ENCODE data around the gene DNTTIP2. TPM values are rescaled to one million over a fixed set of nuclear protein-coding genes. Genes with fewer than 3 reads are reported as not detected.
A peak's percentile ranks its signal among the peaks of the same experiment; 100 is the strongest.
"Not testable (repeated sequence)": the region's sequence is repeated elsewhere in the genome, so short reads cannot be mapped to it uniquely, and the experiment has no call there.

The DNTTIP2 gene
- total RNA-seq, 1 donor from 2014 or later: 47.1 TPM

DNA sequence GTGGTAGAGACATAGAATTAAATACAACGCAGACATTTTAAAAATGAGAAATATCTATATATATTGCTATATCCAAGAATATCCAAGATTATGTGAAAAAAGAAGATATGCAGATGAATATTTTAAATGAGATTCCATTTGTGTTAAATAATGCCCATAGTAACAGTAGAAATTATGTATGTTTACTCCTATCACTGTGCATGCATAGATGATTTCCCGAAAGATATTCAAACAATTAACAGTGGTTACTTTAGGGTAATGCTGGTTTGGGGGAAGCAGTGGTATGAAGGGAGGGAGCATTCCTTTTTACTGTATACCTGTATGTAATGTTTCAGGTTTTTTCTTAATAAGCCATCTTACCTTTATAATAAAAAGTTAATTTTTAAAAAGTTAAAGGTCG is 25.1 kb downstream of the DNTTIP2 start:
- no peak overlapping the region for H3K27ac Mint-ChIP-seq
- peaks cover 4% of the 10 kb centered on the region for H3K36me3 Mint-ChIP-seq
- H3K9me3 Mint-ChIP-seq: peaks cover 5% of the 10 kb centered on the region
- H3K4me1 Mint-ChIP-seq (ENCODE audit: unreplicated experiment): no peaks in the 10 kb centered on the region
- no peak for DNase-seq (ENCODE audit: extremely low spot score, unreplicated experiment)
- no peak for TF ChIP-seq CTCF (conservative IDR thresholded peaks at IDR 0.05)
- no peaks in the 10 kb centered on the region for H3K27me3 Mint-ChIP-seq
- no peak overlapping the region for H3K4me3 Mint-ChIP-seq

GRCh38 chr1:93851878-93852277 is 27.1 kb downstream of the DNTTIP2 start:
- DNase-seq (ENCODE audit: extremely low spot score, unreplicated experiment): no peak
- H3K27me3 Mint-ChIP-seq: peaks cover 8% of the 10 kb centered on the region
- H3K27ac Mint-ChIP-seq: no peak overlapping the region
- H3K9me3 Mint-ChIP-seq: peaks cover 5% of the 10 kb centered on the region
- H3K36me3 Mint-ChIP-seq: peaks cover 4% of the 10 kb centered on the region
- peaks cover 10% of the 10 kb centered on the region for H3K4me1 Mint-ChIP-seq (ENCODE audit: unreplicated experiment)
- no peak overlapping the region for H3K4me3 Mint-ChIP-seq
- TF ChIP-seq CTCF (conservative IDR thresholded peaks at IDR 0.05): no peak

DNA sequence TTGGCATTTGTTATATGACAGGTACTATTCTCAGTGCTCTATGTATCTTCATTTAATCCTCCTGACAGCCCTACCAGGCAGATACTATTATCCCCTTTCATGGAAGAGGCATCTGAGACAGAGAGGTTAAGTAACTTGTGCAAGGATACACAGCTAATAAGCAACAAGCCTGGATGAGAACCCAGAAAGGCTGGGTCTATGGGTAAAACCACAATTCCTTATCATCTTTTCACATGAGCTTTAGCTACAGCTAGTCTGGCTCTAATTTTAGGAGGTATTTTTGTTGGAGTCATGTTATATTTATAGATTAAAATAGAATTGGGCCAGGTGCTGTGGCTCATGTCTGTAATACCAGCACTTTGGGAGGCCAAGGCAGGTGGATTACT is 27.7 kb downstream of the DNTTIP2 start:
- Mint-ChIP-seq H3K27me3 (peaks cover 8% of the 10 kb centered on the region), H3K36me3 (peaks cover 4% of the 10 kb centered on the region), H3K4me3 (no peak overlapping the region), H3K4me1 (ENCODE audit: unreplicated experiment) (peaks cover 10% of the 10 kb centered on the region), H3K9me3 (peaks cover 5% of the 10 kb centered on the region), H3K27ac (no peak overlapping the region)
- no peak for TF ChIP-seq CTCF (conservative IDR thresholded peaks at IDR 0.05)
- DNase-seq (ENCODE audit: extremely low spot score, unreplicated experiment): no peak

DNA sequence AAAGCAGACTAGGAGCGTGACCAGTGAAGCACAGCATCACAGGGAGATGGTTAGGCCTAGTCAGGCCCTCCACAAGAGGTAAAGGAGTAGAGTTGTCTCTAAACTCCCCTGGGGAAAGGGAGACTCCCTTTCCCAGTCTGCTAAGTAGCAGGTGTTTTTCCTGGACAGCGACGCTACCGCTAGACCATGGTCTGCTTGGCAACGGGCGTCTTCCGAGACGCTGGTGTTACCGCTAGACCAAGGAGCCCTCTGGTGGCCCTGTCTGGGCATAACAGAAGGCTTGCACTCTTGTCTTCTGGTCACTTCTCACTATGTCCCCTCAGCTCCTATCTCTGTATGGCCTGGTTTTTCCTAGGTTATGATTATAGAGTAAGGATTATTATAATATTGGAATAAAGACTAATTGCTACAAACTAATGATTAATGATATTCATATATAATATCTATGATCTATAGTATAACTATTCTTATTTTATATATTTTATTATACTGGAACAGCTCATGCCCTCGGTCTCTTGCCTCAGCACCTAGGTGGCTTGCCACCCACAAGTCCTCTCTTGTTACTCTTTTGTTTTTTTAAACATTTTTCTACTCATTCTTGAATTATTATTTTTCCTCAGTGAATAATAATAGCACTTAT is 28.2 kb downstream of the DNTTIP2 start:
- H3K4me1 Mint-ChIP-seq (ENCODE audit: unreplicated experiment): peaks cover 14% of the 10 kb centered on the region
- not testable (repeated sequence) for H3K4me3 Mint-ChIP-seq; H3K9me3 Mint-ChIP-seq; H3K36me3 Mint-ChIP-seq; DNase-seq (ENCODE audit: extremely low spot score, unreplicated experiment); H3K27me3 Mint-ChIP-seq; H3K27ac Mint-ChIP-seq
- peak; percentile 75 for TF ChIP-seq CTCF (conservative IDR thresholded peaks at IDR 0.05)

- DNase-seq (ENCODE audit: extremely low spot score, unreplicated experiment): no peak
- Mint-ChIP-seq H3K36me3 (peaks cover 4% of the 10 kb centered on the region), H3K4me1 (ENCODE audit: unreplicated experiment) (peaks cover 27% of the 10 kb centered on the region), H3K27ac (peak overlapping the region; percentile 97), H3K4me3 (peak overlapping the region; percentile 97), H3K9me3 (peaks cover 5% of the 10 kb centered on the region), H3K27me3 (peaks cover 8% of the 10 kb centered on the region)
- no peak for TF ChIP-seq CTCF (conservative IDR thresholded peaks at IDR 0.05)
Measured at GRCh38 chr1:93848350-93848883, 30.6 kb downstream of the DNTTIP2 start.
